Measurements from ENCODE around the gene ZFP36L1.
A peak's percentile ranks its signal among the peaks of the same experiment; 100 is the strongest.

ZFP36L1 gene

GRCh38 chr14:68815298-68816182 is 22.7 kb upstream of the ZFP36L1 start:
- DNase-seq = no peak
- H3K27ac ChIP-seq = peak overlapping the region; percentile 90
- in situ Hi-C loops (cut with HindIII; ENCODE audit: low pct_ligation_motif_present, low sequenced_read_pairs) = loop anchor here (25.0 kb wide), 1 partner anchor 878 kb away; no protein-coding TSS in a partner anchor
- H3K36me3 ChIP-seq (replicated peaks) = no peaks in the 10 kb centered on the region
- H3K4me3 ChIP-seq (ENCODE audit: low read depth, low read length) = peak overlapping the region; percentile 42
- H3K27me3 ChIP-seq (replicated peaks) = no peaks in the 10 kb centered on the region
- TF ChIP-seq CTCF (IDR thresholded peaks at IDR 0.05; ENCODE audit: low read depth, low read length, missing control alignments) = no peak

- Histone ChIP-seq H3K36me3 (replicated peaks) (no peaks in the 10 kb centered on the region), H3K27me3 (replicated peaks) (no peaks in the 10 kb centered on the region), H3K27ac (peak overlapping the region; percentile 71), H3K4me3 (ENCODE audit: low read depth, low read length) (no peak overlapping the region)
- TF ChIP-seq CTCF (IDR thresholded peaks at IDR 0.05; ENCODE audit: low read depth, low read length, missing control alignments) = no peak
- DNase-seq = no peak
- in situ Hi-C loops (cut with HindIII; ENCODE audit: low pct_ligation_motif_present, low sequenced_read_pairs) = loop anchor here (25.0 kb wide), 1 partner anchor 877 kb away; no protein-coding TSS in a partner anchor
These were observed 21.9 kb upstream of the ZFP36L1 start for GRCh38 chr14:68814539-68815297.

GRCh38 chr14:68814238-68814538 is 21.3 kb upstream of the ZFP36L1 start:
- DNase-seq = no peak
- Histone ChIP-seq H3K27ac (peak overlapping the region; percentile 71), H3K36me3 (replicated peaks) (no peaks in the 10 kb centered on the region), H3K27me3 (replicated peaks) (no peaks in the 10 kb centered on the region), H3K4me3 (ENCODE audit: low read depth, low read length) (no peak overlapping the region)
- in situ Hi-C loops (cut with HindIII; ENCODE audit: low pct_ligation_motif_present, low sequenced_read_pairs) = loop anchor here (25.0 kb wide), 1 partner anchor 877 kb away; no protein-coding TSS in a partner anchor
- no peak for TF ChIP-seq CTCF (IDR thresholded peaks at IDR 0.05; ENCODE audit: low read depth, low read length, missing control alignments)

GRCh38 chr14:68813318-68813838 is 20.5 kb upstream of the ZFP36L1 start:
- in situ Hi-C loops (cut with HindIII; ENCODE audit: low pct_ligation_motif_present, low sequenced_read_pairs) = loop anchor here (25.0 kb wide), 1 partner anchor 876 kb away; no protein-coding TSS in a partner anchor
- Histone ChIP-seq H3K27me3 (replicated peaks) (no peaks in the 10 kb centered on the region), H3K27ac (no peak overlapping the region), H3K4me3 (ENCODE audit: low read depth, low read length) (no peak overlapping the region), H3K36me3 (replicated peaks) (no peaks in the 10 kb centered on the region)
- no peak for TF ChIP-seq CTCF (IDR thresholded peaks at IDR 0.05; ENCODE audit: low read depth, low read length, missing control alignments)
- no peak for DNase-seq

GRCh38 chr14:68811171-68811570 is 18.3 kb upstream of the ZFP36L1 start:
- Histone ChIP-seq H3K36me3 (replicated peaks) (no peaks in the 10 kb centered on the region), H3K4me3 (ENCODE audit: low read depth, low read length) (no peak overlapping the region), H3K27ac (no peak overlapping the region), H3K27me3 (replicated peaks) (no peaks in the 10 kb centered on the region)
- TF ChIP-seq CTCF (IDR thresholded peaks at IDR 0.05; ENCODE audit: low read depth, low read length, missing control alignments) = no peak
- no peak for DNase-seq
- in situ Hi-C loops (cut with HindIII; ENCODE audit: low pct_ligation_motif_present, low sequenced_read_pairs) = loop anchor here (25.0 kb wide), 1 partner anchor 874 kb away; no protein-coding TSS in a partner anchor

All from brain microvascular endothelial cell (primary cell).